NCI-H526 treated with DMSO at 0.1 percent for 48 hours (cell line): Measurements from ENCODE around the gene ARL14EP.

ENCODE experiments used
- DNase-seq: peaks from one replicate; lab custom pipeline; 2025; lab: John Stamatoyannopoulos, UW

The ARL14EP gene

GRCh38 chr11:30322826-30323710 is at the start of gene ARL14EP:
Gene ARL14EP, plus strand, starts transcription at chr11:30323104. Its CDS starts 7,845 bp downstream, at chr11:30330949.
- DNase-seq: peak; percentile 96

DNA sequence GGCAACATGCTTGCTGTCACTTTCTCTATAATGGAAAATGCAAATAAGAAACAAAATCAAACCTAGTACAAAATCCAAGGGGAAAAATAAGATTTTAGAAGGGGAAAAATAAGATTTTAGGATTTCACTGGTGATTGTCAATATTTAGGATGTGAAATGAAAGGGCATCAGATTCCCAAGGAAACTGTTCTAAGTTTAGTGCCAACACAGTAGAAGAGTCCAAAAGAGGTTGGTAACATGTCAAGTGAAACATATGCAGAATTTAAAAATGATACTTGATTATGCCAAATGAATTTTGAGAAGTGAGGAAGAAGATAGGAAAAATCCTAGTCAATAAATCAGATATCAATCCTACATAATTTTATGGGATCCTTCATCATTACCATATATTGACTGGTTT is 45.7 kb upstream of the ARL14EP start:
- DNase-seq: no peak

GRCh38 chr11:30279796-30280195 is 43.1 kb upstream of the ARL14EP start:
- no peak for DNase-seq

DNA sequence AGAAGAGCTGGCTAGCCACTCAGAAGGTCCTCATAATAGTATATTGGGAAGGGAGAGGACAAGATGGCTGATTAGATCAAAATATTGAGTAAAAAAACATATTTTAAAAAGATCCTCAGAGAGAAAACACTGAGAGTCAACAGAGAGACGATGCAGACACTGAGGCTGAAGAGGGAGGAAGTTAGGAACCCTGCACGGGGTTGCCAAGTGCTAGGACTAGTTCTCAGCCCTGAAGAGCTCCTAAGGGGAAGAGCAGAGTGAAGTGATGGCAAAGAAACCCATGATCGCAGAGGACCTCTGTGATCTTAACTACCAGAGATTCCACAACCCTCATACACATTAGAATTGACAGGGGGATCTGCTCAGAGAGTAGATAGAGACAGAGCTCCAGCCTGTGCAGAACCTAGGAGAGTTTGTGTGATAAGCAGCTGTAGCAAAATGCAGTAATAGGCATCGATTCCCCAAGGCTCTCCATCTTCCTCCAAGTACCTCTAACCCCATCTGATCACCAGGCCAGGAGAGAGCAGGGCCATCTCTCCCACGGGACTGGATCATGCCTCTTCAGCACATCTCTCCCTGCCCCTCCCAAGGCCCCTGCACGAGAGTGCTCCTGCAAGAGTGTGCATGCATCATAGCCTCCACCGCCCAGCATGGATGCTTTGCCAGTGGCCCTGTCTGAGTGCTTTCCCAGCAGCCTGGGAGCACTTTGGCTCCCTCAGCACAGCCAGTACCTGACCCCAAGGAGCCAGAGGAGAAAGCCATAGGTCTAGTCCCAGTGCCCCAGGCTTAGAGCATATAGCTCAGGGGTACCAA is 41.2 kb upstream of the ARL14EP start:
- no peak for DNase-seq

GRCh38 chr11:30282289-30282631 is 40.6 kb upstream of the ARL14EP start:
- DNase-seq: no peak

DNA sequence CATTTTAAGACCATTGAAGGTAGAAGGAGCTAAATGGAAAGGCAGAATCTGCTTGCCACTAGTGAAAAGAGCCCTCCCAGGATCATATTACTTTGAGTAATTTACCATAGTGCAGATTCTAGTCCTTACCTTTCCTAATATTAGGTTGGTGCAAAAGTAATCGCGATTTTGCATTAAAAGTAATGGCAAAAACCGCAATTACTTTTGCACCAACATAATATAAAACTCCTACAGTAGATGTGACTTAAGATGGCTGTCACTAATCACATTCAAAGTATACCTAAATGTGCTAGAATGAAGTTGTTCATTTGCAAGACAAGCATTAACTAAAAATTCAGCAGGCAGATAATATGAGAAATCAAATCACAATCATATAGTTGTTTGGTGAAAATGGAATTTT is 38.1 kb upstream of the ARL14EP start:
- DNase-seq: no peak

GRCh38 chr11:30285416-30286121 is 37.3 kb upstream of the ARL14EP start:
- no peak for DNase-seq

GRCh38 chr11:30291331-30291730 is 31.6 kb upstream of the ARL14EP start:
- DNase-seq: no peak

DNA sequence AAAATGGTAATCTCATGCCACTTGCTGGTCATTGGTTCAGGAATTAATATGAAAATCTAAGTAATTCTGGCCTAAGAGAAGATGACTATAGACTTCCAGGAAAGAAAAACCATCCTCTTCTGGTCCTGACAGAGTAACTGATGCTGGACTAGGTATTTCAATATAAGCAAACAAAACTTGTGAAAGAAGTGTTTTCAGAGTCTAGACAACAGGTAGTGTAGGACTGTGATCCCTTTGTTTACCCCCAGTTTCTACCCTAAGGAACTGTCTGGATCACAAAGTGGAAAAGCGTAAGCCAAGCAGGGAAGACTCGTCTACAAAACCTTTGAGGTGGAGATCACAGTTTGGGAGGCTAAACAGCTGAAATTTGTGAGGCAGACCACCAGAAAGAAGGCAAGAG is 30.4 kb upstream of the ARL14EP start:
- DNase-seq: no peak

GRCh38 chr11:30295178-30295885 is 27.6 kb upstream of the ARL14EP start:
- no peak for DNase-seq

DNA sequence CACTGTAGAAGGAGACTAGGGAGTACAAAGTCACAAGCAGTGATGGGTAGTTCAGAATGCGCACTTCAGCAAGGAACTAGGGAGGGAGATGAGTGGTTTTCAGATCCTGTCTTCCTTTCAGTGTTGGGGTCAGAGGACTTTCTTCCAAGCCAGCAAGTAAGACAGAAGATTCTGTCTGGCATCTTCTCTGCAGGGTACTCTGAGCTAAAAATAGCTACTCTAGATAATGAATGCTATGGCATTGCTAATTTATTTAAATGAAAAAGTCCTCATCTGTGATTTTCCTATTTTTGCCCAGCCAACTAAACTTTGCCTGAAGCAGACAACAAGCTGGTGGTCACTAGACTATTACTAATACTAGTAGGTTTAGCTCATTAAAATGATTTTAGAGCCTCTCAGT is 18.3 kb upstream of the ARL14EP start:
- no peak for DNase-seq

GRCh38 chr11:30310623-30311022 is 12.3 kb upstream of the ARL14EP start:
- DNase-seq: no peak

GRCh38 chr11:30311189-30311588 is 11.7 kb upstream of the ARL14EP start:
- DNase-seq: no peak

DNA sequence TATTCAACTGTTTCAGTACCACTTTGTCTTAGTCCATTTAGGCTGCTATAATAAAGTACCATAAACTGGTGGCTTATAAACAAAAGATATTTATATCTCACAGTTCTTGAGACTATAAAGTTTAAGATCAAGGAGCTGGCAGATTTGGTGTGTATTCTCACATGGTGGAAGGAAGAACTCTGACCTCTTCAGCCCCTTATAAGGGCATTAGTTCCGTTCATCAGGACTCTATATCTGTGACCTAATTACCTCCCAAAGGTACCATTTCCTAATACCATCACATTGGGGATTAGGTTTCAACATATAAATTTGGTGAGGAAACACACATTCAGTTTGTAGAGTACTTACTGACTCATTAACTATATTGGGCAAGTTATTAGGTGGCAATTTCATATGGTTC is 10.7 kb upstream of the ARL14EP start:
- DNase-seq: no peak

DNA sequence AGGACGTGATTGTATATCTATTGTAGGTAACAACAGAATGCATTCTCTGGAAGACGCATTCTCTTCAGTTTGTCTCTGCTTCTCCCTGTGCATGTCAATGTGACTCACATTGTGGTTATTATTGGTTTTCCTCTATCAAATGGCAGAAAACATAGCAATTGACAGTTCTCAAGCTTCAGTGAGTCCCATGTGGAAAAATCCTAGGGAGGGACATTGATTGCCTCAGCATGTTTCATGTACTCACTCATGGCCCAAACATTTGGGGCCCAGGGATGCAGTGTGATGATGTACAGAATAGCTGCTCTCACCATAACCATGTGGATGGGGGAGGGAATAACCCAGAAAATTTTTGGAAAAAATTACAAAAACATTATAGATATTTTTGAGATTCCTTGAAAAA is 9.3 kb upstream of the ARL14EP start:
- DNase-seq: no peak

GRCh38 chr11:30314625-30315024 is 8.3 kb upstream of the ARL14EP start:
- no peak for DNase-seq

GRCh38 chr11:30316237-30316636 is 6.7 kb upstream of the ARL14EP start:
- DNase-seq: no peak

- DNase-seq: no peak
Observed at GRCh38 chr11:30317030-30317429, 5.9 kb upstream of the ARL14EP start.

DNA sequence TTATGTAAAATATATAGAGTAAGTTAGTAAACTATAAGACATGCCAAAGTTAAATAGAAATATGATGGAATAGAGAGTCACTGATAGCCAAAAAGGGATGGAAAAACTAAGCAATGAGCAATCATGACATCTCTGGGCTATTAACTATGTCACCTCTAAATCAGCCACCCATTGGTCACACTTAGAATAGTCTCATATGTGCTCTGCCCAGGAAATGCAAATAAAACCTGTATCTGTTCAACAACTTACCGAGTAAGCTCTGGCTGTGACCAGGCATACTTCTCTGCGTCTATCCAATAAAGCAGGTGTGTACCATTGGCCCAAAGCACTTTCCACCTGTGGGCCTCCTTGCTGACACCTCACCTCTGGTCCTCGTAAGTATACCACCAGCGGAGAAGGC is 1.6 kb upstream of the ARL14EP start:
- no peak for DNase-seq

DNA sequence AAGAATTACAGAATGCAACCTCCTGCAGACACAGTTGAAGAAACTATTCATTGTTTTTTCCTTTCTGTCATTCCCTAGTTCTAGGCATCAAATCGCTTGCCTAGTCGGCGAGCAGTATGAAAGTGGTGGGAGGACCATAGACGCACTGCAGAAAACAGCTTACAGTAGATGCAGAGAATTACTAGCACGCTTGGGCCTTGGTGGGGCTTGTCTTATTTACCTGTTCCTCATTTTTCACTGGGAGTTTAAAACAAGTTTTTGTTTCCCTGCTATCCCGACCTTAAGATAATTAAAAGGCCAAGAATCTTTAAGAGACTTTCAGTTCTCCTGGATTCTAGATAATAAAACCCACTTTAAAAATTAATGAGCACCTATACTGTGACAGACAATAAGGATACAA is 713 bp upstream of the ARL14EP start:
- DNase-seq: no peak

DNA sequence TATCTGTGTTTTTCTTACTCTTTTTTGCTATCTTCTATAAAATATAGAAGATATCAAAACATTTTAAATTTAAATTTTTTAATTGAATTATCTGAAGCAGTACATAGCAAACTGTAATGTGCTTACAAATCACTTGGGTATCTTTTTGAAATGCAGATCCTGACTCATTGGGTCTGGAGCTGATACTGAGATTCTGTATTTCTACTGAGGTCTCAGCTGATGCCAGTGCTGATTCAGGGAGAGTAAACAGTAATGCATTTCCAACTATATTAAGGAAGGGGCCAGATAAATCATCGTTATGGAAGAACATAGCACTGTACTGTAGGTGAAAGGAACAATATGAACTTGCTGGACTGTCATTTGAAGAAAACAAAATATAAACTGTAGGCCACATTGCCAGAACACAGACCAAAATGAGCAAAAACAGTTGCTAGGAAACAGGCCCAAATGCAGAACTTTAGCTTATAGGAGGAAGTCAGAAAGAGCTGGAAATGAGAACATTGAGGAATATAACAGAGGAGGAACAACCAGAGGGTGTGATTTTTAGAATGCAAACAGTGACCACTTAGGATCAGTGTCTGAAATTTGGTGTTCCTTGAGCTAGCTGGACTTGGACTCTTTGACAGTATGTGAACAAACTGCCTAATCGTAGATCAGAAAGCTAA is 3.3 kb downstream of the ARL14EP start:
- DNase-seq: no peak
